HG02588 (cell line): Measurements from ENCODE around the gene TNS1.

Experiments
- ATAC-seq: cut with Tn5 transposase; IDR thresholded peaks from one replicate; pipeline ENCODE4 v1.9.1; 2021; ENCODE audit warnings: mild to moderate bottlenecking, moderate library complexity; ENCODE audit not compliant: unreplicated experiment

TNS1 gene

DNA sequence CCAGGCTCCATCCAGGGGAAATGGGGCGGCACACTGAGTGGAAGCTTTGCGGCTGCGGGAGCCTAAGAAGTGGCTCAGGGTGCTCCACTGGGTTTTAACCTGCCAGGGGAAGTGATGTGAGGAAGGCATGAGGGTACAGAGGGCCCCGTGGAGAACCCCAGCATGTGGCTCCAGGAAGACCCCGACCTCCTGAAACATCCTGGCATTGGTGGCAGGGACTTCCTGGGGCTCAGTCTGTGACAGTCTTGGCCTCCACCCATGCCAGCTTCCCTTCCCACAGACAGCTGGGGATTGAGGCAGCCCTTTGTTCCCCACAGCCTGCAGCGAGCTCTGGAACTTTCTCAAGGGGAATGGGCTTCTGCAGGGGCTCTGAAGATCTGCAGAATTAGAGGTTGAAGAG, 146.6 kb downstream of the TNS1 start:
- ATAC-seq: no peak

DNA sequence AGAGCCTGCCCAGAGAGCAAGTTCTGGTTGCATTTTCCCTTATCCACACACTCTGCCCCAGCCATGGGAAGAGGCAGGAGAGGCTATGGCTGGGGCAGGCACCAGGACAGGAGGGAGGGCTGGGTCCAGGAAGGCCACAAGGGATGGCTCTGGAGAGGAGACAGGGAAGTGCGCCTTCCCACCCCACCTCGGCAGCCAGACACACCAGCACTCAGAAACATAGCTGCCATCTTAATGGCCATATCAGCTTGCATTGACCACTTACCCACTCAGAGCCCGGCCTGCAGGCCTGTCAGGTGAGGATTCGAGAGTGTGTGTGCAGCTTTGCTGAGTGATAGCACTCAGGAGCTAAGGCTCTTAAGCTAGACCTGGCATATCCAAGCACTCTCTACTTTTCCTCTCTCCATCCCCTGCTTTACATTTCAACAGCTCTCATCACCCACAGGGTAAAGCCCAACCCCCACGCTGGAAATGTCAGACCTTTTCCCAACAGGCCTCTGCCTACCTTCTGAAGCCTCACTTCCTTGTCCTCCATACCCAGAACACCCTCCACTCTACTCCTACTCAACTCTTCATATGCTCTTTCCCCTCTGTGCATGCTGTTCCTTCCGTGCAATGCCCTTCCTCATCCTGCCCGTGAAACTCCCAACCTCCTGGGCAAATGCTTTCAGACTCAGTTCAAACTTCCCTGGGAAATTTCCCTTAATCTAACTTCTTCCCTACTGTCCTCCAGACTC, 147.9 kb downstream of the TNS1 start:
- no peak for ATAC-seq

DNA sequence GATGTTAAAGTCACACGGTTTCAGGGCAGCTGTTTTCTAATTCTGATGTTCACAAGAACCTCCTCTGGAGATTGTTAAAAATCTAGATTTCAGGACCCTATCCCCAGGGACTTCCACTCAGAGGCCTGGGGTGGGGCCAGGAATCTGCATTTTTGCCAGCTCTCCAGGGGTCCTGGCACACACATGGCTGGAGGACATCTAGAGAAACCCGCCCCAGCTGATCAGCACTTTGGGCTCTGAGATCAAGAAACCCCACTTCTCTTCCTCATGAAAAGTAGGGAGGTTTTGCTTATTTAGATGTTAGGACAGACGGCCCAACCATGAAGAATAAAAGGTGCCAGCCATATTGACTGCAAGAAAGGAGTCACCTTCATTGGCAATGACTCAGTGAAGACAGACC, 148.8 kb downstream of the TNS1 start:
- no peak for ATAC-seq

DNA sequence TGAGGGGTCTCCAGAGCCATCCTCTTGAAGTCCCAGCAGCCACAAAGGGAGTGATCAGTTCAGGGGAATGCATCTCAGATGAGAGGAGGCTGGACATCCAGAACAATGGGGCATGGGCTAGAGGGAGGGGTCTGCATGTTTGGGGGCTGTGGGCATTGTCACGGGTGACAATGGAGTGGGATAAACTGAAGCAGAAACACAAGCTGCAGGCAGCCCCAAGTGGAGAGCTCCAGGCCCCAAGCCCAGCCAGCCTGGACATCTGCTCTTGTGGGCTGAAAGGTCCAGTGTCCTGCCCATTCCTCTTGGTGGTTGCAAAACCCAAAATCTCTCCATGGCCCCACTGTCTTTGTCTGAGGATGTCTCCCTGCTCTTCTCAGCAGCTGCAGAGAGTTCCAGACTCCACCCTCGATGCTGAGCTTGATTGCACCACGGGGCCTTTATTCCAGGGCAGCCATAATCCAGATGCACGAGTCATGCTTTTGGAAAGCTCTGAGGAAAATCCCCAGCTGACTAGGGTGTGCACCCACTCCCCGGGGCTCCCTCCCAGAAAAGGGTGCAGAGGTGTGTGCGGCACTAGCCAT, 149.4 kb downstream of the TNS1 start:
- ATAC-seq: no peak

DNA sequence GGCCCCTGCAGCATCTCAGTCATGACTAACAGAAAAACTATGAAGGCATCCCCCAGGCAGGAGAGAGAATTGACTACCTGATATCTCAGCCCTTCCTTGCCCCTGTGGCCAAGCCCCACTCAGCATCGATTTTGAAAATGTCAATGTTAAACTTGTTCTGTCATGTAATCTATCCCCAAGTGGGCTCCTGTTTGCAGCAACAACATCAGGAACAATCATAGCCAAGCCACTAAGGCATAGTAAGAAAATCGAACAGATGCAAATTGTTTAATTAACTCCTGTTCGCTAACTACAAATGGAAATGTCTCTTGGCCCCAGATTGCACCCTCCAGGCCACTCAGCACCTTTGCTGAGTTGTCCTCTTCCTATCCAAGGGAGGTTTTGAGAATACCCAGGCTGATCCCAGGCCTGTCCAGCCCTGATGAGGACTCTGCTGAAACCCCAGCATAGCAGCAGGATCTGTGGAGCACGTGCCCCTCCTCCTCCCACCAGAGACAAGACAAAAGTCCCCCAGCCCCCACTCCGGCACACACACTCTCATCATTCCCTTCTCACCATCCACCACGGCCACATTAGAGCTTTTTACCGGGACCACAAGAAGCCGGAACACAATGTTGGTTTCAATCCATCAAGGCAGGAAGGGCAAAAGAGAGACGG, 150.1 kb downstream of the TNS1 start:
- ATAC-seq: no peak

DNA sequence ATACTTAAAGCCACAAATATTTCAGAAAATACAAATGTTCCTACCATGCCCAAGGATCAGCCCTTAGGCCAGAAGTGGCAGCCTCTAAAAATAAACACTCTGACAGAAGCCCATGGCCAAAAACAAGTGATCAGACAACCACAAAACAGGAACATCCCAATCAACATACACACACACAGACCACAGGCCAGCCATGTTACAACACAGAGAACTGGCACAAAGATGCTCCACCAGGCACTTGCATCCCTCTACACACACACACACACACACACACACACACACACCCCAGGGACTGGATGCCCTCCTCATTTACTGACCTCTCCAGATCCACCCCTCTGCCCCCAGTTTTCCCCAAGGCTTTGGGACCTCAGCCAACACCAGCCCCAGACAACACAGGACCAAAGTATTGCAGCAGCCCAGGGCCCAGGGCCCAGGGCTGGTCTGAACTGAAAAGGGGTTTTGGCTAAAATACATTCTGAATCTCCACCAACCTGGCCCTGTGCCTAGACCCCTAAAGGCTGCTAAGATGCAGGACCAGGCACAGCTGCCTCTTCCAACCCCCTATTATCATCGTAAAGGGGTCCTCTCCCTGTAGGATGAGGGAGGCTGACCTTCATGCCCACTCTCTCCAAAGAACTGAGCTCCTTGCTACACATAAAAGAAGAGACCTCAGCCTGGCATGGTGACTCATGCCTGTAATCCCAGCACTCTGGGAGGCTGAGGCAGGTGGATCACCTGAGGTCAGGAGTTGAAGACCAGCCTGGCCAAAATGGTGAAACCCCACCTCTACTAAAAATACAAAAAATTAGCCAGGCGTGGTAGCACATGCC, 151.4 kb downstream of the TNS1 start:
- ATAC-seq: no peak

DNA sequence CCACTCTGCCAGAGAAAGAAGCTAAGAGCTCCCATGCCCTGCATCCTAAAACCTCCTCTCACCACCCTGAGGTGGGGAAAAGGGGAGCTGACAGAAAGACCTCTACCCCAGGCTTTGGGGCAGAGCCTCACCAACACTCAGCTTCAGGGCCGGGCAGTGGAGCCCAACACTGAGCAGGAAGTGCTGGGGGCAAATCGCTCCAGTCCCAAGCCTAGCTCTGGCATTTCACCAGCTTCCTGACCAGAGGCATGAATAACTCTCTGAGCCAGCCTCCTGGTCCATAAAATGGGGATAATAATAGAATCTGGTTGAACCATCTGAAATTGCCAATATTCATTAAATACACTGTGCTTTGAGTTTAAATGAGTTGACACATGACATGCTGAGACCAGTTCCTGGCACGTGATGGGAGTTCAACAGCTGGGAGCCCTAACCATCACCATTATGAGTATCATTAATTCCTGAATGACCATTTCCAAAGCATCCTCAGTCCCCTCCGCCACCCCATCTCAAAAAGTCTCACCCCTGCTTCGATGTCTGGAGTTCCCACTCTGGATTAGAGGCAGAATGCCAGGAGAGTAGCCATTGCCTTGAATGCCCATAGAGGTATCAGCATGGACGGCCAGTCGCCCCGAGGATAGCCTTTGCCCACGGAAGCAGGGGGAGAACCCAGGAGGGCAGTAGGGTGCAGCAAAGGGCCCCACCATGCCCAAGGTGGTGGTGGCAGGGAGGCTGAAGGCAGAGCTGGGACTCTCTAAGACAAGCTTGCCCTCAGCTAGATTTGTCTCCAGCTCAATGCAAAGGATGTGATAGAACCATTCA, 153.4 kb downstream of the TNS1 start:
- ATAC-seq: no peak

DNA sequence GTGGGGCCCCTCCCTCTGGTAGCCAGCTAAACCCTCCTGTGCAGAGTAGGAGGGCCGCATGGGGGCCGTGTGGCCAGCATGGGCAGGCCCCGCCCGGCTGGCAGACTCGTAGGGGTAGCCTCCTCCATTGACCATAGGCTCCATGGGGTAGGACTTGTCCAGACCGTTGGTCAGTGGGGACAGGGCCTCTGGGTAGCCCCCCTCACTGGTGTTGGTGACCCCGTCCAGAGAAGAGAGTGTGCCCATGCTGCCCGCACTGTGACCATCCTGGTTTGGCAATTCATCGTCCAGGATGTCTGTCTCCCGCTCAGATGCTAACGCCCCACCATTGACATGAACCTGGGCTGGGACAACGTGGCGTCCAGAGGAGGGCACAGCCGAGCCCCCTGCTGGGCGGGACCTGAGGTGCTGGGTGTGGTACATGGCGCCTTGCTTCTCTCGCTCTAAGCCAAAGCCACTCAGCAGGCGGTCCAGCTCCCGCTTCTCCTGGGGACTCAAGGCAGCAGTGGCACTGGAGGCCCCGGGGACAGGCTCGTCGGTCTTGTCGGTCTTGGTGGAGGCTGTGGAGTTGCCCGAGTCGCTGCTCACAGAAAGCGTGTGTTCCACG, 154.3 kb downstream of the TNS1 start:
- no peak for ATAC-seq

DNA sequence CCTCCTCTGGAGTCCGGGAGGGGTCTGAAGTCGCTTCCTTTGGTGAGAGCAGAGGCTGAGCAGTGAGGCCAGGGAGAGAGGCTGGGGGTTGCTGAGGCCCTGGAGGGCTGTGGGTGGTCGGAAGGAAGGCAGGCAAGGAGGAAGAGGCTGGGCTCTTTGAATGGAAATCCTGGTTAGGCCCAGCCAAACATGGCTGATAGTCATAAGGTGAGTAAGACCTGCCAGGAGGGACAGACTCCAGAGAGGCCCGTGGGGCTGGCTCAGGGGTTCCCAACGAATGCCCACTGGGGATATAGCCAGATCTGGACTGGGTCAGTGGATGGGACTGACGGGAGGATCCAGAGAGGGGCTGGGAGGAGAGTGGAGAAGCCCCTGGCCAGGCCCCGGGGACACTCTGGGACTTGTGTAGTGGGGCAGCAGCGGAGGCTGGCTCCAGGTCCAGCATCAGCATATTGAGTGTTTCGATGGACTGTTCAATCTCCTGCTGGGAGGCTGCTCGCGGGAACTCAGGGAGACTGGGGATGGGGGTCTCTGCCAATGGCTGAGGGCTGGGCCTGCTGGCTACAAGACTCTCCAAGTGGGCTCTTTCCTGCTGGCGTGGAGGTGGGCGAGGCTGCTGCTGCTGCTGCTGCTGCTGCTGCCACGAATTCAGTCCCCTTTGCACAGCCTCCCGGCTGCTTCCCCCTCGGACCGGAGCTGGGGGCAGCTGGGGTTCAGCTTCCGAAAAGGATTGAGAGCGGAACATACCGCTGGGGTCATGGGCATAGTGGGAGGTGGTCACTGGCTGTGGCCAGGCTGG, 155.0 kb downstream of the TNS1 start:
- ATAC-seq: no peak

DNA sequence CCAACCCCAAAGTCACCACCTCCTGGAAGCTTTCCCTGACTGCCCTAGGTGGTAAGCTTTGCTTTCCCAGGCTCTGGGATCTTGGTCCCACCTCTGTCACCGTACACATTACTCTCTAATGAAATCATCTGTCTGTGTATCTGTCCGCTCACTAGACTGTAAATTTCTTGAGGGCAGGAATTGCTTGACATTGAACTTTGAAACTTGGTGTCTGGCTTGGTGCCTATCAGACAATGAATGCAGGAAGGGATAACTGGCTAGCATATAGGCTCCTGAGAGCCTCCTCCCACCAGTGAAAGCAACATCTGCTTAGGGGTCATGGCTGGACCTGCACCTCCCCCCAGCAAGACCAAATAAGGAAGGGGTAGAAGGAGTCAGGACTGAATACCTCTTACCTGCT, 155.7 kb downstream of the TNS1 start:
- no peak for ATAC-seq

- ATAC-seq: no peak
These were observed 156.5 kb downstream of the TNS1 start for GRCh38 chr2:217846321-217846743.

- no peak for ATAC-seq
These were observed 157.5 kb downstream of the TNS1 start for GRCh38 chr2:217845301-217845700.

DNA sequence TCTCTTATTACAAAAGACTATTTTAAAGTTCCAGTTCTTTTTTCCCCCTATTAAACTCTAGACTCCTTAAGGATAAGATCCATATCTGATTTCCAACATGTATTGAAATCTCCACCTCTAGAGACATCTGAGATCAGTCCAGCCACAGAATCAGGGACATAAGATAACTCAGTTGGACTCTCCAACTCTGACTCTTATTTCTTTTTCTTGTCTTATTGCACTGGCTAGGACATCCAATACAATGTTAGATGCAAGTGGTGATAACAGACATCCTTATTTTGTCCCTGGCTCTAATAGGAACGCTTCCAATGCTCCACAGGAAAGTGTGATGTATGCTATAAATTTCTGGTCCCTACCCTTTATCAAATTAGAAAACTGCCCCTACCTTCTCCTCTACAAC, 158.1 kb downstream of the TNS1 start:
- no peak for ATAC-seq

- ATAC-seq: no peak
These were observed 159.5 kb downstream of the TNS1 start for GRCh38 chr2:217843324-217843723.

- ATAC-seq: no peak
These were observed 160.8 kb downstream of the TNS1 start for GRCh38 chr2:217842017-217842416.

GRCh38 chr2:217840522-217840921, 162.3 kb downstream of the TNS1 start:
- no peak for ATAC-seq

DNA sequence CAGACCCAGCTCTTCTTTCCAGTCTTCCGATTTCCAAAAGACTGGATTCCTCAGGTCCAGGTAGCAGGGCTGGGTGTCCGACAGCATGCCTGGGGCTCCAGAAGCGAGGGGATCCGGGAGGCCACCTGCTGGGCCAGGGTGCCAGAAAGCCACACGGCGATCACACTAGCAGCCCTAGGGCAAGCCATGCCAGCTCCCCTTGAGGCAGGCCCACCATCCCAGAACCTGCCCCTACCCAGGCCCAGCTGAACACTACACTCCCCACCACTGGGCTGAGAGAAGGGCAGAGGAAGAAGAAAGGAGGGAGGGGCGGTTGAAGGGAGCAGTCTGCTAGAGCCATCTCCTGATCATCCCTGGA, 163.1 kb downstream of the TNS1 start:
- ATAC-seq: no peak

- no peak for ATAC-seq
These were observed 163.6 kb downstream of the TNS1 start for GRCh38 chr2:217839073-217839749.

GRCh38 chr2:217838409-217838831, 164.4 kb downstream of the TNS1 start:
- no peak for ATAC-seq
